Endothelial cell of umbilical vein (primary cell): Measurements from ENCODE around the gene CMTM2. TPM values are rescaled to one million over a fixed set of nuclear protein-coding genes. Genes with fewer than 3 reads are reported as not detected.

Source experiments
- BruUV-seq: library from RNA; stranded (reverse); fragments of 400-500 nt; replicated peaks from 2 replicates; lab custom pipeline; 2021; lab: Mats Ljungman, UMichigan
- CTCF ChIA-PET: fragments of 300-600, 350-600 bp; sonication (Branson Sonifier 250); formaldehyde crosslinking; loops from one replicate; lab custom pipeline; 2021; ENCODE audit warnings: antibody characterized with exemption, inconsistent platforms; lab: Charles Lee
- POLR2A ChIA-PET: fragments of 300-600, 350-600 bp; sonication (Branson Sonifier 250); formaldehyde crosslinking; loops from one replicate; lab custom pipeline; 2021; ENCODE audit warnings: antibody characterized with exemption, inconsistent platforms; lab: Charles Lee
- DNase-seq: peaks from one replicate; pipeline ENCODE4 v3.0.0-alpha.2; 2011; ENCODE audit warnings: low read depth, low spot score
- FAIRE-seq: peaks from 2 replicates; lab custom pipeline; 2011; peaks lifted over from hg19 to GRCh38; lab: Jason Lieb, UNC
- H2AFZ ChIP-seq: 2 replicates; pipeline ENCODE4 v1.6.0; 2012; ENCODE audit warnings: low read depth, low read length, control low read depth, inconsistent platforms
- H3K27ac ChIP-seq: 2 replicates; pipeline ENCODE4 v1.5.1; 2011; ENCODE audit warnings: low read depth, mild to moderate bottlenecking, control low read depth, low read length, moderate library complexity; ENCODE audit not compliant: insufficient read depth
- H3K27me3 ChIP-seq, 2 experiments: 2 replicates each; pipeline versions ENCODE4 v1.6.0 to v1.6.1; 2011; ENCODE audit warnings: low read length in 2 of 2, mixed read lengths in 1 of 2; ENCODE audit not compliant: control insufficient read depth in 2 of 2, insufficient read depth in 2 of 2
- H3K36me3 ChIP-seq, 2 experiments: 2 replicates in 1 of 2; 3 replicates in 1 of 2; pipeline ENCODE4 v1.5.1; 2011; ENCODE audit warnings: low read length in 2 of 2, mild to moderate bottlenecking in 1 of 2, moderate library complexity in 1 of 2; ENCODE audit not compliant: control insufficient read depth in 2 of 2, insufficient read depth in 2 of 2; ENCODE audit errors: extremely low read depth in 1 of 2
- H3K4me1 ChIP-seq: 3 replicates; pipeline ENCODE4 v1.5.1; 2011; ENCODE audit warnings: mild to moderate bottlenecking, low read length; ENCODE audit not compliant: control insufficient read depth, insufficient read depth; ENCODE audit errors: extremely low read depth
- H3K4me2 ChIP-seq: 2 replicates; pipeline ENCODE4 v1.6.1; 2011; ENCODE audit warnings: low read length, control low read depth, mixed read lengths; ENCODE audit not compliant: insufficient read depth
- H3K4me3 ChIP-seq, 3 experiments: fragments of 200-600 bp in 1 of 3; sonication (generic), shearing (Covaris generic) in 1 of 3; replicated peaks in 1 of 3; 2 replicates each; pipeline ENCODE4 v1.5.1; 2011 to 2016; ENCODE audit warnings: control low read depth in 3 of 3, low read length in 3 of 3, mild to moderate bottlenecking in 2 of 3, inconsistent platforms in 1 of 3, low read depth in 1 of 3, moderate library complexity in 1 of 3; ENCODE audit not compliant: insufficient read depth in 1 of 3
- H3K79me2 ChIP-seq: 2 replicates; pipeline ENCODE4 v1.6.0; 2012; ENCODE audit warnings: low read length, inconsistent platforms; ENCODE audit not compliant: control insufficient read depth, insufficient read depth
- H3K9ac ChIP-seq: replicated peaks from 2 replicates; pipeline ENCODE3; 2011; ENCODE audit warnings: low read length, control low read depth; ENCODE audit not compliant: insufficient read depth; ENCODE audit errors: extremely low read depth
- H3K9me1 ChIP-seq: replicated peaks from 3 replicates; pipeline ENCODE4 v1.6.0; 2011; ENCODE audit warnings: mild to moderate bottlenecking, low read length; ENCODE audit not compliant: control insufficient read depth, insufficient read depth; ENCODE audit errors: extremely low read depth
- H3K9me3 ChIP-seq: replicated peaks from 2 replicates; pipeline ENCODE4 v1.5.1; 2012; ENCODE audit warnings: low read length, inconsistent platforms; ENCODE audit not compliant: control insufficient read depth, insufficient read depth
- H4K20me1 ChIP-seq: replicated peaks from 2 replicates; pipeline ENCODE3; 2011; ENCODE audit warnings: mild to moderate bottlenecking, low read length; ENCODE audit not compliant: control insufficient read depth, insufficient read depth; ENCODE audit errors: extremely low read depth
- CTCF ChIP-seq, 2 donors: IDR thresholded peaks; 1 replicate in 1 of 2; 2 replicates in 1 of 2; pipeline ENCODE4 v1.5.1; 2011; ENCODE audit warnings: low read length in 2 of 2, mild to moderate bottlenecking in 2 of 2, moderate library complexity in 2 of 2, control low read depth in 1 of 2, inconsistent platforms in 1 of 2, low read depth in 1 of 2; ENCODE audit not compliant: insufficient read depth in 1 of 2; ENCODE audit errors: extremely low read depth in 1 of 2
- EZH2 ChIP-seq: IDR thresholded peaks from 2 replicates; pipeline ENCODE4 v1.6.1; 2012; ENCODE audit warnings: borderline replicate concordance, low read depth, mild to moderate bottlenecking, moderate library complexity, low read length, inconsistent platforms; ENCODE audit not compliant: severe bottlenecking
- FOS ChIP-seq: IDR thresholded peaks from 2 replicates; pipeline ENCODE4 v1.6.1; 2011; ENCODE audit warnings: mild to moderate bottlenecking, low read length, moderate library complexity, borderline replicate concordance; ENCODE audit not compliant: insufficient read depth
- GATA2 ChIP-seq: IDR thresholded peaks from 2 replicates; pipeline ENCODE4 v1.7.0; 2011; ENCODE audit warnings: low read depth, mild to moderate bottlenecking, moderate library complexity, mixed read lengths, low read length; ENCODE audit not compliant: insufficient read length, insufficient read depth
- JUN ChIP-seq: IDR thresholded peaks from 2 replicates; pipeline ENCODE4 v1.6.1; 2011; ENCODE audit warnings: borderline replicate concordance, low read depth; ENCODE audit not compliant: insufficient read length, insufficient read depth
- MAX ChIP-seq: IDR thresholded peaks from 2 replicates; pipeline ENCODE4 v1.6.1; 2011; ENCODE audit not compliant: insufficient read depth, insufficient read length
- MYC ChIP-seq: IDR thresholded peaks from one replicate; pipeline ENCODE4 v1.6.1; 2011; ENCODE audit warnings: mild to moderate bottlenecking, low read depth, low read length
- POLR2A ChIP-seq: IDR thresholded peaks from 2 replicates; pipeline ENCODE4 v1.6.1; 2012; ENCODE audit warnings: low read depth, mild to moderate bottlenecking, control low read depth, low read length
- POLR2AphosphoS5 ChIP-seq: IDR thresholded peaks from 2 replicates; pipeline ENCODE4 v1.6.1; 2012; ENCODE audit warnings: low read depth, mild to moderate bottlenecking, control low read depth, low read length, moderate library complexity; ENCODE audit not compliant: insufficient read depth
- dilution Hi-C: fragments of 300-500 bp; cut with MboI; formaldehyde crosslinking; loops from one replicate; pipeline ENCODE4 v1.15.0; 2019; ENCODE audit warnings: low sequenced_read_pairs; ENCODE audit not compliant: extremely low pct_ligation_motif_present
- intact Hi-C: fragments of 100-400 bp; cut with micrococcal nuclease; formaldehyde crosslinking; loops from one replicate; pipeline ENCODE4 v1.10.0; 2022
- polyA plus RNA-seq, 4 experiments: library from polyadenylated mRNA; depleted of rRNA in 3 of 4; stranded (reverse) in 3 of 4; unstranded in 1 of 4; fragments of >200 nt; gene quantifications; 2 replicates each; pipeline versions ENCODE4 v1.2.1 to v1.2.3, GENCODE V29; 2011 to 2012; ENCODE audit warnings: missing spikeins in 1 of 4
- total RNA-seq: library from RNA; stranded (reverse); gene quantifications from 2 replicates; pipeline ENCODE4 v1.2.3, GENCODE V29; 2021

The CMTM2 gene
- total and polyA plus RNA-seq, 2 donors (not counting 3 experiments of a cell fraction or from before 2014, with no cell fraction given): not detected

- dilution Hi-C loops (no loop called here), intact Hi-C loops (no loop called here)
- Histone ChIP-seq H2AFZ (no peak overlapping the region), H3K27ac (no peak overlapping the region), H3K27me3 (no peaks in the 10 kb centered on the region), H3K9ac (no peak overlapping the region), H3K79me2 (no peaks in the 10 kb centered on the region), H3K4me1 (peaks cover under 1% of the 10 kb centered on the region), H4K20me1 (no peaks in the 10 kb centered on the region), H3K4me3 (no peak overlapping the region), H3K9me1 (no peaks in the 10 kb centered on the region), H3K9me3 (no peaks in the 10 kb centered on the region), H3K36me3 (peaks cover 0 to 2% of the 10 kb centered on the region in 2 experiments), H3K4me2 (no peak overlapping the region)
- TF ChIP-seq JUN (no peak), MAX (no peak), POLR2A (no peak), FOS (no peak), MYC (no peak), GATA2 (no peak), CTCF (IDR thresholded peaks at IDR 0.05; ENCODE audit: extremely low read depth in 1 of 2, insufficient read depth in 1 of 2, low read depth in 1 of 2, low read length in 2 of 2) (no peak), EZH2 (no peak), POLR2AphosphoS5 (no peak)
- DNase-seq: no peak
- CTCF ChIA-PET: interaction anchor here (1.7 to 2.5 kb wide), 2 partner anchors 23 to 137 kb away, joined by 6 to 8 read pairs; no protein-coding TSS in a partner anchor
- POLR2A ChIA-PET: no interaction called here
- FAIRE-seq: no peak
- no TSS peak for BruUV-seq
These were observed 35.1 kb upstream of the CMTM2 start for GRCh38 chr16:66544016-66544757.
